ENCODE measurements around the gene ADAM17.
"Not testable (repeated sequence)": the region's sequence is repeated elsewhere in the genome, so short reads cannot be mapped to it uniquely, and the experiment has no call there.

ADAM17 gene

GRCh38 chr2:9565436-9566153 is 10.0 kb upstream of the ADAM17 start:
- DNase-seq (ENCODE audit: low spot score) = no peak

DNA sequence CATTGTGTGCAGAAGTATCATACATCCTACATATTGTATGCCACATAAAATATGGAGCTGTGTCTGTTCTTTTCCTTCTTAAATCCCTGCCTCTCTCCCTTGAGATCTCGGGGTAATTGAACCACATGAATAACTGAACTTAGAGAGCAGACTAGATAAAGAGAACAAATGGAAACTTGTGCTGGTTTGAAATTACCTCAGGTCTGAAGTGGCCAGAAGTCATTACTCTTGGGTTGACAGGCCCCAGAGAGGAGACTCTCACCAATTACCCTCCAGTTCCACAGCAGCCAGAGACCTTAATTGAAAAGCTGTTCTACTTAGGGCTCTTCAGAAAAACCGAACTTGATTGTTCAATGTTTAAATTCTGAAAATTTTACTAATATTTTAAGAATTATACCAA is 5.0 kb upstream of the ADAM17 start:
- DNase-seq (ENCODE audit: low spot score) = no peak

DNA sequence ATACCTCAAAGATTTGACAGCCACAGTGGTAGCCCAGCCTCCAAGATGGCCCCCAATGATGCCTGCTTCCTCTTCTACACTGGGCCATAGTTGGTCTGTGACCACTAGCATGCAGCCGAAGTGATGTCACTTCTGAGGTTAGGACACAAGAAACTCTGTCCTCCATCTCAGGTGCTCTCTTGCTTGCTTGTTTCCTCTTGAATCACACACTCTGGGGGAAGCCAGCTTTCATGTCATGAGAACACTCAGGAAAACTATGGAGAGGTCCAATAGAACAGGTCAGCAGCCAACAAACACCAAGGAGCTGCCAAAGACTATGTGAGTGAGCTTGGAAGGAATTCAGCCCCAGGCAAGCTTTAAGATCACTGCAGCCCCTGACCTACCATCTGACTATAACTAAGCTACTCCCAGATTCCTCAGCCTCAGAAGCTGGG is 3.3 kb upstream of the ADAM17 start:
- no peak for DNase-seq (ENCODE audit: low spot score)

GRCh38 chr2:9556121-9556743 is 602 bp upstream of the ADAM17 start:
- no peak for DNase-seq (ENCODE audit: low spot score)

- no peak for DNase-seq (ENCODE audit: low spot score)
Measured at GRCh38 chr2:9554921-9555296, 721 bp downstream of the ADAM17 start.

GRCh38 chr2:9552219-9553178 is 3.1 kb downstream of the ADAM17 start:
- no peak for DNase-seq (ENCODE audit: low spot score)

- not testable (repeated sequence) for DNase-seq (ENCODE audit: low spot score)
Measured at GRCh38 chr2:9550859-9551391, 4.7 kb downstream of the ADAM17 start.

DNA sequence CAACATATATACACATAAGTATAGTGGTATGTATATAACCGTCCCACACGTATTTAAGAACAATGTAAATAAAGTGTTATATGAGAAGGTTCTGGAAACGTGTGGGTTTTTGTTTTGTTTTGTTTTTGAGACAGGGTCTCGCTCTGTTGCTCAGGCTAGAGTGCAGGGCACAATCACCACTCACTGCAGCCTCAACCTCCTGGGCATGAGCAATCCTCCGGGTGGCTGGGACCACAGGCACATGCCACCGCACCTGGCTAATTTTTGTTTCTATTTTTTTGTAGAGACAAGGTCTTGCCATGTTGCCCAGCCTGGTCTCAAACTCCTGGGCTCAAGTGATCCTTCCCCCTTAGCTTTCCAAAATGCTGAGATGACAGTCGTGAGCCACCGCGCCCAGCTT is 6.2 kb downstream of the ADAM17 start:
- no peak for DNase-seq (ENCODE audit: low spot score)

- peak; percentile 36 for DNase-seq (ENCODE audit: low spot score)
Measured at GRCh38 chr2:9548506-9548905, 7.1 kb downstream of the ADAM17 start.

DNA sequence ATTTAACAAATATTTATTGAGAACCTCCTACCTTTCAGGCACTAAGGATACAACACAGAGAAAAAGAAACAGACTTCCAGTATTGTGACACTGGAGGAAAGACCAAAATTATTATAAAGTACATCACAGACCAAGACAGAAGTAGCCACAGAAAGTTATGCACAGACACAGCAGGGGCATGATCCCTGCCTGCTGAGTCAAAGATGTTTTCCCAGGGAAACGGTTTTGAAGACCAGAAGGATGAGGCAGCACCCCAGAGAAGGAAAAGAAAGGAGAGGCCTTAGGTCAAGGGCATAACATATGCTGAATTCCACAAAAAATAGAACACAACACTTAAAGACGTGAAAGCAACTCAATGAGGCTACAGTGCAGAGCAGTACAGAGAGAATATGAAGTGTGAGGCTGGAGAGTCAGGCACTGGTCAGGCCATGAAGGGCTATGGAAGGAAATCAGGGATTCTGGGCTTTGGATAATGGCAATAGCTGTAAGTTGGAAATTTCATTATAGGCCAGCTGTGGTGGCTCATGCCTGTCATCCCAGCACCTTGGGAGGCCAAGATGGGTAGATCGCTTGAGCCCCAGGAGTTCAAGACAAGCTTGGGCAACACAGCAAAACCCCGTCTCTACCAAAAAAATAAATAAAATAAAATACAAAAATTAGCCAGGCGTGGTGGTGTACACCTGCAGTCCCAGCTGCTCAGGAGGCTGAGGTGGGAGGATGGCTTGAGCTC is 8.2 kb downstream of the ADAM17 start:
- no peak for DNase-seq (ENCODE audit: low spot score)

DNA sequence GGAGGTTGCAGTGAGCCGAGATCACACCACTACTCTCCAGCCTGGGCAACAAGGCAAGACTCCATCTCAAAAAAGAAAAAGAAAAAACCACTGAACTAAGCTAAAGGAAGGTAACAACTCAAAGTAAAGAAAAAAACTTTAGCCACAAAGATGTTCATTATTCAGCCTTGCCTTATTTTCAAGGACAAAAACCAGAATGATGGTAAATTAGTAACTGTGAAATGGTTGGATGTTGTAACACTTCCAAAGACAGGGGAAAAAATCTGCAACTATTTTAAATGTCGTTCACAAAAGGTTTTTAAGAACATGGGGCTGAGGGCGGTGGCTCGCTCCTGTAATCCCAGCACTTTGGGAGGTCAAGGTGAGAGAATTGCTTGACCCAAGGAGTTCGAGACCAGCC is 10.1 kb downstream of the ADAM17 start:
- no peak for DNase-seq (ENCODE audit: low spot score)

DNA sequence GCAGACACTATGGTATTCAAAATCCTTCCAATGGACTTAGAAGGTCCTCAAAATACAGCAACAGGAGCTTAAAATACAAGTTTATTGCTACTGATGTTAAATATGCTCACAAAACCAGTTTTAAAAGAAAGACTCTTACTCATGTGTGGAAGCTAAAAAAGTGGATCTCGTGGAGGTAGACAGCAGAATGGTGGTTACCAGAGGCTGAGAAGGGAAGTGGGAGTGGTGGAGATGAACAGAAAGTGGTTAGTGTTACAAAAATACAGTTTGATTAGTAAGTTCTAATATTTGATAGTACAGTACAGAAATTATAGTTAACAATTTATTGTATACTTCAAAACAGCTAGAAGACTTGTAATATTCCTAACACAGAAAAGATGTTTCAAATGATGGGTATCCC is 12.1 kb downstream of the ADAM17 start:
- DNase-seq (ENCODE audit: low spot score) = no peak

DNA sequence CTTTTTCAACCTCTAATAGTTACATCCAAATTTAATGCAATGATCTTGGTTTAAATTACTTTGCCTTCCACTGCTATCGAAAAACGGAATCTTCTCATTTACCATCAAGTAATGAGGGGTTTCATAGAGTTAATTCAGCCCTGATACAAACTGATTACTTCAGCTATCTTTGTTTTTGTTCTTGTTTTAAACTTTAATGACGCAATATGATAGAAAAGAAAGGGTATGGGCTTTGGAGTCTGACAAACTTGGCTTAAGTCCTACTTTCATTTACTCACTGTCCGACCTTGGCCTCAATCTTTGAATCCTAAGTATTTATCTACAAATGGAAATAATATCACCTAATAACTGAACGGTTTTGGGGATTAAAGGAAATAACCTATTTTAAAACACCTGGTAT is 16.1 kb downstream of the ADAM17 start:
- no peak for DNase-seq (ENCODE audit: low spot score)

DNA sequence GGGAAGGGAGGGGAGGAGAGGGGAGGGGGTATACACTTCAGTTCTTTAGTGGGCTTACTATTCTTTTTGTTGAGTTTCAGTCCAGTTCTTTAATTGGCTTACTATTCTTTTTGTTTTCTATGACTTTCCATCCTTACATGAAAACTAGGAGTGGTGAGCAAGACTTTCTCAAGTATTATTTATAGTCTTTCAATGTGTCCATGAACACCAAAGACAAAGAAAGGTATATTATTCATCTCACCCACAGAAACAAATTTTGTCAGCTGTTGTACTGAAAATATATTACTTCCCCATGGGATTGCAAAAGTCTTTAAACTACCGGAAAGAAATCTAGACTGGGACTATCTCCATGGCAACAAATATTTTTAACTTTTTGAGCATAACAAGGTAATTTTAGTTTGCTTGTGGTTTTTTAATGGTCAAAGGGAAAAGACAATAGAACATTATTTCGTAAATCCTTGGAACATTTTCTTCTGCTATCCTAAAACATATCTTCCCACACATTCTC is 17.6 kb downstream of the ADAM17 start:
- peak; percentile 30 for DNase-seq (ENCODE audit: low spot score)

DNA sequence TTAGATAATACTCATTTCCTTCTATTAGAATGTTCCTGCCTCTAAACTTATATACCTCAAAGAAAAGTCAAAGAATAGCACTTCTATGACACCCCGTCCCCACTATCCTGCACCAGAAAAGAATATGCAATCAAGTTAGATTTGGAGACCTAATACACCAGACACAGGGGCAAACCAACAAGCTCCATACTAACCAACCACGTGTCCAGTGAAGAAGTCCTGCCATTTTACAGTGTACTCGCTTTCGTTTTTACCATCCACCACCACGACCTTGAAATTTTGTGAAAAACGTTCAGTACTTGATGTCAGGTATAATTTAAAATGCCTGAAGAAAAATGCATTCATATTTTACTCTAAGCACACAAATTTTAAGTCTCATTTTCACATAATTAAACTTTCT is 19.1 kb downstream of the ADAM17 start:
- no peak for DNase-seq (ENCODE audit: low spot score)

- no peak for DNase-seq (ENCODE audit: low spot score)
Measured at GRCh38 chr2:9535177-9535576, 20.5 kb downstream of the ADAM17 start.

- no peak for DNase-seq (ENCODE audit: low spot score)
Measured at GRCh38 chr2:9533663-9534062, 22.0 kb downstream of the ADAM17 start.

GRCh38 chr2:9532421-9532820 is 23.2 kb downstream of the ADAM17 start:
- no peak for DNase-seq (ENCODE audit: low spot score)

- DNase-seq (ENCODE audit: low spot score) = no peak
Measured at GRCh38 chr2:9527995-9528787, 27.4 kb downstream of the ADAM17 start.

GRCh38 chr2:9525266-9525665 is 30.4 kb downstream of the ADAM17 start:
- DNase-seq (ENCODE audit: low spot score) = no peak

DNA sequence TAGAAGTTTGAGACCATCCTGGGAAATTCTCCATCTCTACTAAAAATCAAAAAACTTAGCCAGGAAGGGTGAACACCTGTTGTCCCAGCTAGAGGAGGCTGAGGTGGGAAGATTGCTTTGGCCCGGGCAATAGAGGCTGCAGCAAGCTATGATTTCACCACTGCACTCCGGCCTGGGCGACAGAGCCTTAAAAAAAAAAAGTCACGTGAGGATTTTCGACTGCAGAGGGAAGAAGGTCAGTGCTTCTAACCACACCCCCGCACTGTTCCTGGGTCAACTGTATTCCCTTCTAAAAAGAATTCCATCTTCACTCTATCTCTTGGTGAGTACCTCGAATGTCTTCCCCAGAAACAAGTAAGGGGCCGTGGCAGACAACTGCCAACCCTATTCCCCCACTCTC is 31.3 kb downstream of the ADAM17 start:
- no peak for DNase-seq (ENCODE audit: low spot score)
